Measurements from ENCODE around the gene PTH1R.

- TF ChIP-seq CTCF (IDR thresholded peaks at IDR 0.05; ENCODE audit: low read depth, low read length, poor library complexity, severe bottlenecking), result no peak
- TF ChIP-seq EZH2phosphoT487 (IDR thresholded peaks at IDR 0.05; ENCODE audit: borderline replicate concordance, low read length), result no peak
These were observed 21.9 kb downstream of the PTH1R start for GRCh38 chr3:46899151-46900006.
